Upper lobe of left lung (tissue), 6 donors: ENCODE results near the gene VSTM2B. TPM values are rescaled to one million over a fixed set of nuclear protein-coding genes. Genes with fewer than 3 reads are reported as not detected.
A peak's percentile ranks its signal among the peaks of the same experiment; 100 is the strongest.

Source experiments
- ATAC-seq, 2 donors: fragments of 200-7000 bp; cut with Tn5 transposase; one replicate each; pipeline ENCODE4 v1.9.1; 2022; ENCODE audit warnings: mild to moderate bottlenecking in 2 of 2, moderate library complexity in 2 of 2; ENCODE audit not compliant: low FRiP score in 2 of 2
- DNase-seq, 2 donors: peaks; one replicate each; pipeline ENCODE4 v3.0.0-alpha.2; 2019 to 2020
- H3K27ac ChIP-seq, 4 donors: fragments of 200-600 bp; sonication (generic); one replicate each; pipeline ENCODE4 v1.5.1; 2016 to 2019
- H3K27me3 ChIP-seq, 4 donors: fragments of 200-600 bp; sonication (generic); one replicate each; pipeline ENCODE4 v1.5.1; 2017 to 2019
- H3K36me3 ChIP-seq, 4 donors: fragments of 200-600 bp; sonication (generic); one replicate each; pipeline ENCODE4 v1.5.1; 2016 to 2019
- H3K4me1 ChIP-seq, 4 donors: fragments of 200-600 bp; sonication (generic); one replicate each; pipeline ENCODE4 v1.5.1; 2018 to 2019
- H3K4me3 ChIP-seq, 4 donors: fragments of 200-600 bp; sonication (generic); one replicate each; pipeline ENCODE4 v1.5.1; 2017 to 2019; ENCODE audit warnings: mild to moderate bottlenecking in 2 of 4, moderate library complexity in 1 of 4
- H3K9me3 ChIP-seq, 4 donors: fragments of 200-600 bp; sonication (generic); one replicate each; pipeline ENCODE4 v1.5.1; 2018 to 2019
- EP300 ChIP-seq, 4 donors: sonication (generic); formaldehyde crosslinking; IDR thresholded peaks; one replicate each; pipeline ENCODE4 v1.5.1; 2017; ENCODE audit warnings: antibody characterized with exemption in 4 of 4, control low read depth in 2 of 4
- POLR2A ChIP-seq, 4 donors: fragments of 450-650 bp; IDR thresholded peaks; one replicate each; pipeline ENCODE4 v1.5.1; 2016 to 2017; ENCODE audit warnings: antibody characterized with exemption in 4 of 4, mild to moderate bottlenecking in 2 of 4
- POLR2AphosphoS5 ChIP-seq, 2 donors: sonication (generic); formaldehyde crosslinking; IDR thresholded peaks; one replicate each; pipeline ENCODE4 v1.5.1; 2017; ENCODE audit warnings: antibody characterized with exemption in 2 of 2
- WGBS, 2 donors: methylation state at CpG; one replicate each; pipeline ENCODE4 v1.1.5; 2017 to 2018; 5-methylcytosine and 5-hydroxymethylcytosine counted together
- total RNA-seq, 6 donors: library from RNA; depleted of rRNA in 4 of 6; stranded (reverse); fragments of >200 nt in 4 of 6; gene quantifications; one replicate each; pipeline versions ENCODE4 v1.1.0 to v1.2.1, GENCODE V29; 2016 to 2021
- TF ChIP-seq, protein P1 (sequence below), 6 experiments: fragments of 450-650 bp in 4 of 6; fragments of 200-600 bp in 2 of 6; sonication (generic) in 2 of 6; IDR thresholded peaks; one replicate each; pipeline ENCODE4 v1.5.1; 2016 to 2019; ENCODE audit warnings: antibody characterized with exemption in 6 of 6
- donor health status: DM: no; HTN: no; CAD: no; lungs with moderate emphysema.
- donor health status: DM: no; HTN: yes; CAD: no; lungs with severe emphysema.

The VSTM2B gene
- total RNA-seq, 6 donors from 2014 or later: not detected

DNA sequence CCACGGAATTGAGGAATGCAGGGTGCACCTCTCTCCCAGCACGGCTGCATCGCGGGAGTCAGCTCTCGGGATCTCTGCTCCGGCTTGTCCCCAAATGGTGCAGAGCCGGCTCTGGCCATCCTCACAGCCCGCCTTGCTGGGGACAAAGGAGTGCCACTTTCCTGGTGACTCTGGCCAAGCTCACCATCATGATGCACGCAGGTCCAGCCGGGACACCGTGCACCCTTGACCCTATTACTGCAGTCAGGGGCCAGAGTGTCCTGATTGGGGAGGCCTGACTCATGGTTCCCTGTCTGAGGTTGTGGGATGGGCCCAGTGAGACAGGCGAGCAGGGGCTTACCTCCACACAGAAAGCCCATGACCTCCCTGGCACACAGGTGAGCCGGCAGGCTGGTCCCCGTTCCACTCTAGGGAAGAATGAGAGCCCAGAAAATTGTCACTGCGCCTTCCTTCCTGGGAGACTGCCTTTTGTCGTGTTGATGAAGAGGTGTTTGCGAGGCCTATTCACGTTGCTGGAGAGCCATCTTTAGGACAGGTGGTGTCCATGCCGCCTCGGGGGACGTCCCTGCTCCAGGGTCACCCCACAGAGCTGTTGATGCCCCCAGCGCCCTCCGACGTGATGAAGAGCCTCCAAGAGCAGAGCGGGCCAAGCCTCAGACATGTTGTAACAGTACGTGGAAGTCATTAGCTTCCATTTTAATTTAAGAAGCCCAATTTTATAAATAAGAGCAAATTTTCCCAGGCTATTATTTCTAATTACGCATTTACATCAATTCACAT is 18.5 kb upstream of the VSTM2B start:
- TF ChIP-seq, protein P1, sequence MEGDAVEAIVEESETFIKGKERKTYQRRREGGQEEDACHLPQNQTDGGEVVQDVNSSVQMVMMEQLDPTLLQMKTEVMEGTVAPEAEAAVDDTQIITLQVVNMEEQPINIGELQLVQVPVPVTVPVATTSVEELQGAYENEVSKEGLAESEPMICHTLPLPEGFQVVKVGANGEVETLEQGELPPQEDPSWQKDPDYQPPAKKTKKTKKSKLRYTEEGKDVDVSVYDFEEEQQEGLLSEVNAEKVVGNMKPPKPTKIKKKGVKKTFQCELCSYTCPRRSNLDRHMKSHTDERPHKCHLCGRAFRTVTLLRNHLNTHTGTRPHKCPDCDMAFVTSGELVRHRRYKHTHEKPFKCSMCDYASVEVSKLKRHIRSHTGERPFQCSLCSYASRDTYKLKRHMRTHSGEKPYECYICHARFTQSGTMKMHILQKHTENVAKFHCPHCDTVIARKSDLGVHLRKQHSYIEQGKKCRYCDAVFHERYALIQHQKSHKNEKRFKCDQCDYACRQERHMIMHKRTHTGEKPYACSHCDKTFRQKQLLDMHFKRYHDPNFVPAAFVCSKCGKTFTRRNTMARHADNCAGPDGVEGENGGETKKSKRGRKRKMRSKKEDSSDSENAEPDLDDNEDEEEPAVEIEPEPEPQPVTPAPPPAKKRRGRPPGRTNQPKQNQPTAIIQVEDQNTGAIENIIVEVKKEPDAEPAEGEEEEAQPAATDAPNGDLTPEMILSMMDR (IDR thresholded peaks at IDR 0.05): no peak
- TF ChIP-seq EP300 (IDR thresholded peaks at IDR 0.05): no peak
- no peak for TF ChIP-seq POLR2AphosphoS5 (IDR thresholded peaks at IDR 0.05)
- TF ChIP-seq POLR2A (IDR thresholded peaks at IDR 0.05): no peak
- no peaks in the 10 kb centered on the region for H3K27me3 ChIP-seq
- H3K4me3 ChIP-seq: no peak overlapping the region
- DNase-seq (peak in 1 of 2 donors; percentile 53), ATAC-seq (no peak)
- no peaks in the 10 kb centered on the region for H3K36me3 ChIP-seq
- no peak overlapping the region for H3K27ac ChIP-seq
- H3K4me1 ChIP-seq: no peaks in the 10 kb centered on the region
- WGBS, 2 donors: 76 to 79% methylated on average over 22 to 27 of the region's 27 CpGs
- no peaks in the 10 kb centered on the region for H3K9me3 ChIP-seq

DNA sequence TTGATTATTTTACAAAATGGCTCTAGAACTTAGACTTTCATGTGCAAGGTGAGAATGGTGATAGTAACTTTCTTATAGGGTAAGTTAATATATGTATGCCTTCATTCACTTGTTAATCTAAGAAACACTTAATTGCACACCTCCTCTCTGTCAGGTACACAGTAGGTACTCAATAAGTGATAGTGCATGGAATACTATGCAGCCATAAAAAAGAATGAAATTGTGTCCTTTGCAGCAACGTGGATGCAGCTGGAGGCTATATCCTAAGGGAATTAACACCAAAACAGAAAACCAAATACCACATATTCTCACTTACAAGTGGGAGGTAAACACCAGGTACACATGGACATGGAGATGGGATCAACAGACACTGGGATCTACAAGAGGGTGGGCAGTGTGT is 17.6 kb upstream of the VSTM2B start:
- Histone ChIP-seq H3K27ac (no peak overlapping the region), H3K27me3 (no peaks in the 10 kb centered on the region), H3K9me3 (no peaks in the 10 kb centered on the region), H3K4me3 (no peak overlapping the region), H3K36me3 (no peaks in the 10 kb centered on the region), H3K4me1 (no peaks in the 10 kb centered on the region)
- no peak for TF ChIP-seq POLR2AphosphoS5 (IDR thresholded peaks at IDR 0.05)
- TF ChIP-seq, protein P1 (IDR thresholded peaks at IDR 0.05): no peak
- TF ChIP-seq POLR2A (IDR thresholded peaks at IDR 0.05): no peak
- TF ChIP-seq EP300 (IDR thresholded peaks at IDR 0.05): no peak
- ATAC-seq (no peak), DNase-seq (no peak)
- 62 to 68% methylated on average over 1 of the region's 1 CpG for WGBS, 2 donors

DNA sequence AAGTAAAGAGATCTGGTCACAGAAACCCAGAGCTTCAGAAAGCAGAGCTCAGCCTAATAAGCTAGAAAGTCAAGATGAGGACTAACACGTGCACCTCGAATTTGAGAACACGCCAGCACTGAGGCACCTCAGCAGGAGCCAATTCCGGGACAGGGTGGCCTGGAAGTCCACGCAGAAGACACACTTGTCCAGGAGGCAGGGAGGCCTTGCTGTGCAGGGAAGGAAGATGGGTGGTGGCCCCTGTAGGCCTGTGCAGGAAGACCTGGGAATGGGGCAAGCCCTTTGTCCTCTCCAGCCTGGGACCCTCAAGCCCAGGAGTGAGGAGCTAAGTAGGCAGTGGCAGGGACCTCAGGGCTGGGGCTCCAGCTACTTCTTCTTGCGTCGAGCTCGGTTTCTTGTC is 16.3 kb upstream of the VSTM2B start:
- 80% methylated on average over 6 to 8 of the region's 8 CpGs for WGBS, 2 donors
- DNase-seq: no peak
- Histone ChIP-seq H3K9me3 (no peaks in the 10 kb centered on the region), H3K4me1 (no peaks in the 10 kb centered on the region), H3K27ac (no peak overlapping the region), H3K36me3 (no peaks in the 10 kb centered on the region), H3K27me3 (no peaks in the 10 kb centered on the region), H3K4me3 (no peak overlapping the region)
- ATAC-seq: no peak
- TF ChIP-seq EP300 (IDR thresholded peaks at IDR 0.05) (no peak), POLR2AphosphoS5 (IDR thresholded peaks at IDR 0.05) (no peak), POLR2A (IDR thresholded peaks at IDR 0.05) (no peak)
- TF ChIP-seq, protein P1 (IDR thresholded peaks at IDR 0.05): no peak

DNA sequence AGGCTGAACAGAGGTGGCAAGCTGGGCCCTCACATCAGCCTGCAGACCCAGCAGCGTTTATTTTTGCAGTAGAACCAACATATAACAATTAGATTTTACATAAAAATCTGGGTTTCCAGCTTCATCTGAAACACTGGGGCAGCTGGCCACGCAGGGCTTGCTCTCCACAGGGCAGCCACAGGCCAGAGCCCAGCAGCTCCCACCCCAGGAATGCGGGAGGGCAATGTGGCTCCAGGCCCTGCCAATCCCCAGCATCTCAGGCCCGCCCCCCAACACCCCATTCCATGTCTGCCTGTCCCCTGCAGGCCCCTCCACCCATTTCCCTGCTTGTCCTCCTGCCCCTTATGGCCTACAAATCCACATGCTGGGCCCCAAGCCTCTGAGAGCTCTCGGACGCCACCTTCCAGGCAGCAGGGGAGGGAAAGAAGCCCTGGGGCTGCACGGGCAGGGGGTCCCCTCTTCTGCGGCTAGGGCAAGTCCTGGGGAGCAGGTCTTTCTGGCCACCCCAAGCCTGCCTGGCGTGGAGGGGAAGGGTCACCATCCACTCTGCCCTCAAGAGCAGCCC is 15.0 kb upstream of the VSTM2B start:
- peak in 1 of 2 donors; percentile 50 for DNase-seq
- H3K36me3 ChIP-seq: no peaks in the 10 kb centered on the region
- WGBS, 2 donors: 72 to 73% methylated on average over 8 to 9 of the region's 9 CpGs
- no peaks in the 10 kb centered on the region for H3K9me3 ChIP-seq
- TF ChIP-seq, protein P1 (IDR thresholded peaks at IDR 0.05): no peak
- TF ChIP-seq POLR2AphosphoS5 (IDR thresholded peaks at IDR 0.05) (no peak), EP300 (IDR thresholded peaks at IDR 0.05) (no peak), POLR2A (IDR thresholded peaks at IDR 0.05) (no peak)
- H3K4me1 ChIP-seq: no peaks in the 10 kb centered on the region
- H3K27ac ChIP-seq: no peak overlapping the region
- H3K4me3 ChIP-seq: no peak overlapping the region
- peak in 1 of 2 donors; percentile 12 for ATAC-seq
- no peaks in the 10 kb centered on the region for H3K27me3 ChIP-seq
